Calu3 (cell line): ENCODE data around the gene MYBPC1. TPM values are rescaled to one million over a fixed set of nuclear protein-coding genes. Genes with fewer than 3 reads are reported as not detected.
A peak's percentile ranks its signal among the peaks of the same experiment; 100 is the strongest.

Experiments
- BruUV-seq: library from RNA; stranded (reverse); fragments of 400-500 nt; replicated peaks from 2 replicates; lab custom pipeline; 2021; lab: Mats Ljungman, UMichigan
- CTCF ChIA-PET: fragments of 300-600 bp; sonication (Branson Sonifier 250); formaldehyde crosslinking; loops from one replicate; lab custom pipeline; 2022; ENCODE audit warnings: antibody characterized with exemption; lab: Charles Lee
- DNase-seq: peaks from one replicate; pipeline ENCODE4 v3.0.0; 2022
- H3K27ac Mint-ChIP-seq: one replicate; pipeline ENCODE4 v1.8.0; 2022; ENCODE audit warnings: mixed read lengths; ENCODE audit not compliant: unreplicated experiment
- H3K27me3 Mint-ChIP-seq: one replicate; pipeline ENCODE4 v1.8.0; 2022; ENCODE audit warnings: mixed read lengths; ENCODE audit not compliant: unreplicated experiment
- H3K36me3 Mint-ChIP-seq: one replicate; pipeline ENCODE4 v1.8.0; 2022; ENCODE audit warnings: mild to moderate bottlenecking, moderate library complexity, mixed read lengths; ENCODE audit not compliant: insufficient read depth, unreplicated experiment
- H3K4me1 Mint-ChIP-seq: one replicate; pipeline ENCODE4 v1.8.0; 2022; ENCODE audit warnings: mild to moderate bottlenecking, low read depth, mixed read lengths; ENCODE audit not compliant: unreplicated experiment
- H3K4me3 Mint-ChIP-seq: one replicate; pipeline ENCODE4 v1.8.0; 2022; ENCODE audit warnings: mild to moderate bottlenecking, low read depth, moderate library complexity, mixed read lengths; ENCODE audit not compliant: unreplicated experiment
- H3K9me3 Mint-ChIP-seq: one replicate; pipeline ENCODE4 v1.8.0; 2022; ENCODE audit warnings: low read depth, mixed read lengths; ENCODE audit not compliant: unreplicated experiment
- CTCF ChIP-seq: fragments of 200-600 bp; IDR thresholded peaks from one replicate; pipeline ENCODE4 v1.8.0; 2022; ENCODE audit warnings: antibody characterized with exemption; ENCODE audit not compliant: unreplicated experiment
- intact Hi-C: fragments of 100-400 bp; cut with micrococcal nuclease; formaldehyde crosslinking; loops from one replicate; pipeline ENCODE4 v1.10.0; 2022; ENCODE audit not compliant: unreplicated experiment
- total RNA-seq: library from RNA; stranded (reverse); gene quantifications from 2 replicates; pipeline ENCODE4 v1.2.3, GENCODE V29; 2022

Gene MYBPC1
- total RNA-seq, 1 experiment from 2014 or later, result not detected

DNA sequence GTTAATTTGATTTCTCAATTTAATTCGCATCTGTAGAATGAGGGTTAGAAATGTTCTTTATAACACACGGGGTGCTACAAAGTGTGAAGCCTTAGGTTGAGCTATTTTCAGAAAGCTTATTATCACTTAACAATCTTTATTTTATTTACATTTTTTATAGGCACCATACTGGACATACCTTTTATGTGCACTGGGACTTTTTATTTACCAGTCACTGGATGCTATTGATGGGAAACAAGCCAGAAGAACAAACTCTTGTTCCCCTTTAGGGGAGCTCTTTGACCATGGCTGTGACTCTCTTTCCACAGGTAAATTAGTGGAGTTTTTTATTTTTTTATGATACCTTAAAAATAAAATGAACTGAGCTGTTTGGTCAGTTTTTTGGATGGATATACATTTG is 119.2 kb downstream of the MYBPC1 start:
- BruUV-seq, result no TSS peak
- CTCF ChIA-PET, result interaction anchor here (1.2 kb wide), 1 partner anchor 226 kb away, joined by 3 read pairs; no protein-coding TSS in a partner anchor
- peaks cover 4% of the 10 kb centered on the region for H3K36me3 Mint-ChIP-seq
- H3K4me3 Mint-ChIP-seq, result no peak overlapping the region
- no peak for DNase-seq
- no peaks in the 10 kb centered on the region for H3K9me3 Mint-ChIP-seq
- intact Hi-C loops, result no loop called here
- no peaks in the 10 kb centered on the region for H3K27me3 Mint-ChIP-seq
- no peak overlapping the region for H3K27ac Mint-ChIP-seq
- TF ChIP-seq CTCF, result no peak
- H3K4me1 Mint-ChIP-seq, result peaks cover 7% of the 10 kb centered on the region

DNA sequence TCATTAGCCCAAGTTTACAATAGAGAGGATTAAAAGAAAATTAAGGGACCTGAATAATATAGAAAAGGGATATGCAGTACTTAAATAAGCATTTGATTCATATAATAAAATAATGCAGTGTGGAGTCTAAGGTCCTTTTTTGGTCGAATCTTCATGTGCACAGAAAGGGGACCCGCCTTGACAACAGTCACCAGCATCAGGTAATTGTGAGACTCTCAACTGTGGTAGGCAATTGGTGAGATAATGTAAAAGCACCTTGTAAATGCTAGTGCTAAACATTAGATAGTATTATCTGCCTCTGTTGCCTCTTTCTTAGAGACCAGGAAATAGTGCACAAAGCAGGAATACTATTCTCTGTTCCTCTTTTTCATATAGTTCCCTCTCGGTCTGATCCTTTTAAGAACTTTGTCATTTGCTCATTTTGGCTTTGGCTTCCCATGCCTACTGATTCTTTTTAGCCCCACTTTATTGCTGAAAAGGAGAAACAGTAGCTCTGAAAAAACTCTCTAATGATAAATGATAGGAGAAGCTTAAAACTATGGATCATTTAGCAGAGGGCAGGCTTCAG is 120.2 kb downstream of the MYBPC1 start:
- Mint-ChIP-seq H3K27me3 (no peaks in the 10 kb centered on the region), H3K27ac (no peak overlapping the region), H3K4me3 (no peak overlapping the region), H3K4me1 (no peaks in the 10 kb centered on the region), H3K36me3 (peaks cover 4% of the 10 kb centered on the region), H3K9me3 (no peaks in the 10 kb centered on the region)
- BruUV-seq, result no TSS peak
- intact Hi-C loops, result no loop called here
- CTCF ChIA-PET, result no interaction called here
- TF ChIP-seq CTCF, result no peak
- no peak for DNase-seq

DNA sequence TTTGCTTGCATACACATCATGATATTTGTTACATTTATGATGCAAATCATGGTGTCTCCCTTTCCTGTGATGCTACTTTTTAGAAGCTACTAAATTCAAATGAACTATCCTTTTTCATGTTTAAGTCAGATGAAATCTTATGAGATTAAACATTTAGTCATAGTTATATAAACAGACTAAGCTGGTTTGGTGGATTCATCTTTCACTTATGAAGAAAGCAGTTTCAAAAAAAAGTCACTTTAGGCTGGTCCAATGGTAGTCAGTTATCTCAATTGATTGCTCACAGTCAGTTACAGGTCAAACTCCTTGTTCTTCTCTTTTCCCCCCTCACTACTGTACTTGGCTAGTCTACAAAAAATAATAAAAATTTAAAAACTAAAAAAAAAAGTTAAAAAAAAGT is 124.8 kb downstream of the MYBPC1 start:
- Mint-ChIP-seq H3K27me3 (no peaks in the 10 kb centered on the region), H3K27ac (no peak overlapping the region), H3K4me1 (no peaks in the 10 kb centered on the region), H3K9me3 (no peaks in the 10 kb centered on the region), H3K36me3 (peaks cover 4% of the 10 kb centered on the region), H3K4me3 (no peak overlapping the region)
- DNase-seq, result no peak
- intact Hi-C loops, result no loop called here
- CTCF ChIA-PET, result no interaction called here
- no TSS peak for BruUV-seq
- TF ChIP-seq CTCF, result no peak

- peaks cover 4% of the 10 kb centered on the region for H3K36me3 Mint-ChIP-seq
- BruUV-seq, result no TSS peak
- CTCF ChIA-PET, result no interaction called here
- no peaks in the 10 kb centered on the region for H3K4me1 Mint-ChIP-seq
- no peaks in the 10 kb centered on the region for H3K9me3 Mint-ChIP-seq
- no peaks in the 10 kb centered on the region for H3K27me3 Mint-ChIP-seq
- H3K27ac Mint-ChIP-seq, result peak overlapping the region; percentile 34
- no peak overlapping the region for H3K4me3 Mint-ChIP-seq
- TF ChIP-seq CTCF, result no peak
- no peak for DNase-seq
- intact Hi-C loops, result no loop called here
Observed at GRCh38 chr12:101720118-101720517, 125.3 kb downstream of the MYBPC1 start.
